Kidney (tissue), 14 donors: ENCODE measurements around the gene PCBP2. TPM values are rescaled to one million over a fixed set of nuclear protein-coding genes. Genes with fewer than 3 reads are reported as not detected.

Source experiments
- DNase-seq, 5 donors: peaks; one replicate each; pipeline ENCODE4 v3.0.0-alpha.2; 2013 to 2020
- FAIRE-seq: peaks from 2 replicates; lab custom pipeline; 2012; peaks lifted over from hg19 to GRCh38; lab: Jason Lieb, UNC
- H3K27ac ChIP-seq, 2 donors: one replicate each; pipeline ENCODE4 v1.7.0; 2013; ENCODE audit warnings: low read depth in 2 of 2, low read length in 2 of 2, inconsistent platforms in 1 of 2
- H3K27me3 ChIP-seq: one replicate; pipeline ENCODE4 v1.7.1; 2013; ENCODE audit warnings: low read length, inconsistent platforms; ENCODE audit not compliant: control insufficient read depth, insufficient read depth
- H3K36me3 ChIP-seq, 3 donors: one replicate each; pipeline versions ENCODE4 v1.7.0 to v1.7.1; 2013; ENCODE audit warnings: low read length in 3 of 3, control low read depth in 1 of 3, inconsistent platforms in 1 of 3; ENCODE audit not compliant: insufficient read depth in 3 of 3, control insufficient read depth in 2 of 3
- H3K4me1 ChIP-seq, 3 donors: one replicate each; pipeline versions ENCODE4 v1.7.0 to v1.7.1; 2013; ENCODE audit warnings: low read length in 3 of 3, inconsistent platforms in 1 of 3, low read depth in 1 of 3; ENCODE audit not compliant: control insufficient read depth in 2 of 3, insufficient read depth in 2 of 3
- H3K4me3 ChIP-seq, 3 donors: one replicate each; pipeline versions ENCODE4 v1.7.0 to v1.8.1; 2013; ENCODE audit warnings: low read length in 3 of 3, control low read depth in 1 of 3, inconsistent platforms in 1 of 3
- H3K9ac ChIP-seq, 3 donors: one replicate each; pipeline versions ENCODE4 v1.7.0 to v1.7.1; 2013; ENCODE audit warnings: low read length in 3 of 3, control low read depth in 1 of 3, inconsistent platforms in 1 of 3
- H3K9me3 ChIP-seq, 3 donors: one replicate each; pipeline versions ENCODE4 v1.7.0 to v1.7.1; 2013; ENCODE audit warnings: low read length in 3 of 3, control low read depth in 1 of 3, inconsistent platforms in 1 of 3; ENCODE audit not compliant: control insufficient read depth in 2 of 3, insufficient read depth in 1 of 3
- intact Hi-C: fragments of 100-400 bp; cut with DNase I; formaldehyde crosslinking; loops from one replicate; pipeline ENCODE4 v1.11.1; 2022
- polyA plus RNA-seq: library from polyadenylated mRNA; stranded (reverse); fragments of 350-450 nt; fragmentation: Illumina TruSeq; extraction: RNeasy Lipid Tissue Mini Kit (QIAGEN cat#74804); gene quantifications from one replicate; pipeline ENCODE4 v1.2.3, GENCODE V29; 2014; ENCODE audit warnings: low read depth, low replicate concordance; ENCODE audit not compliant: insufficient read depth
- total RNA-seq: library from RNA; stranded (reverse); fragmentation: NEBNext Ultra II Directional; extraction: Animal tissue kit (Norgen Biotek cat#: 25700); gene quantifications from one replicate; pipeline ENCODE4 v1.2.1, GENCODE V29; 2021
- TF ChIP-seq, protein P1 (sequence below): IDR thresholded peaks from 3 replicates; pipeline ENCODE4 v1.5.1; 2012; ENCODE audit warnings: mild to moderate bottlenecking, moderate library complexity, borderline replicate concordance; ENCODE audit not compliant: insufficient read depth; ENCODE audit errors: extremely low read depth
- donor health status: control.
- donor health status: control.
- donor health status: control.
- donor health status: control.
- donor health status: control.
- donor health status: DM: yes; HTN: yes; CAD: no.
- donor health status: Normal renal cell carcinoma (clear cell type).

The PCBP2 gene
- total and polyA plus RNA-seq, 2 donors from 2014 or later = 597 to 732 TPM

- FAIRE-seq (no peak), DNase-seq (peak; percentile 90 to 94 (median 92))
- Histone ChIP-seq H3K4me3 (no peak overlapping the region), H3K9me3 (no peaks in the 10 kb centered on the region), H3K27me3 (no peaks in the 10 kb centered on the region), H3K9ac (no peak overlapping the region), H3K36me3 (peaks cover 4 to 29% (median 26%) of the 10 kb centered on the region in 3 donors), H3K4me1 (peaks cover 0 to 3% (median 0%) of the 10 kb centered on the region in 3 donors), H3K27ac (no peak overlapping the region)
- intact Hi-C loops = no loop called here
- TF ChIP-seq, protein P1, sequence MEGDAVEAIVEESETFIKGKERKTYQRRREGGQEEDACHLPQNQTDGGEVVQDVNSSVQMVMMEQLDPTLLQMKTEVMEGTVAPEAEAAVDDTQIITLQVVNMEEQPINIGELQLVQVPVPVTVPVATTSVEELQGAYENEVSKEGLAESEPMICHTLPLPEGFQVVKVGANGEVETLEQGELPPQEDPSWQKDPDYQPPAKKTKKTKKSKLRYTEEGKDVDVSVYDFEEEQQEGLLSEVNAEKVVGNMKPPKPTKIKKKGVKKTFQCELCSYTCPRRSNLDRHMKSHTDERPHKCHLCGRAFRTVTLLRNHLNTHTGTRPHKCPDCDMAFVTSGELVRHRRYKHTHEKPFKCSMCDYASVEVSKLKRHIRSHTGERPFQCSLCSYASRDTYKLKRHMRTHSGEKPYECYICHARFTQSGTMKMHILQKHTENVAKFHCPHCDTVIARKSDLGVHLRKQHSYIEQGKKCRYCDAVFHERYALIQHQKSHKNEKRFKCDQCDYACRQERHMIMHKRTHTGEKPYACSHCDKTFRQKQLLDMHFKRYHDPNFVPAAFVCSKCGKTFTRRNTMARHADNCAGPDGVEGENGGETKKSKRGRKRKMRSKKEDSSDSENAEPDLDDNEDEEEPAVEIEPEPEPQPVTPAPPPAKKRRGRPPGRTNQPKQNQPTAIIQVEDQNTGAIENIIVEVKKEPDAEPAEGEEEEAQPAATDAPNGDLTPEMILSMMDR = peak; percentile 98
Observed at GRCh38 chr12:53508534-53509170, 56.8 kb downstream of the PCBP2 start.

GRCh38 chr12:53510181-53510812 is 58.4 kb downstream of the PCBP2 start:
- peaks cover 9 to 37% (median 37%) of the 10 kb centered on the region in 3 donors for H3K36me3 ChIP-seq
- DNase-seq = no peak
- no peak overlapping the region for H3K27ac ChIP-seq
- no peak for FAIRE-seq
- H3K9ac ChIP-seq = no peak overlapping the region
- no peaks in the 10 kb centered on the region for H3K27me3 ChIP-seq
- H3K4me1 ChIP-seq = peaks cover 0 to 3% (median 0%) of the 10 kb centered on the region in 3 donors
- no peaks in the 10 kb centered on the region for H3K9me3 ChIP-seq
- no peak overlapping the region for H3K4me3 ChIP-seq
- intact Hi-C loops = loop anchor here (10.0 kb wide), 1 partner anchor 175 kb away; the partner anchor contains the start of gene SP7
- TF ChIP-seq, protein P1 = no peak

DNA sequence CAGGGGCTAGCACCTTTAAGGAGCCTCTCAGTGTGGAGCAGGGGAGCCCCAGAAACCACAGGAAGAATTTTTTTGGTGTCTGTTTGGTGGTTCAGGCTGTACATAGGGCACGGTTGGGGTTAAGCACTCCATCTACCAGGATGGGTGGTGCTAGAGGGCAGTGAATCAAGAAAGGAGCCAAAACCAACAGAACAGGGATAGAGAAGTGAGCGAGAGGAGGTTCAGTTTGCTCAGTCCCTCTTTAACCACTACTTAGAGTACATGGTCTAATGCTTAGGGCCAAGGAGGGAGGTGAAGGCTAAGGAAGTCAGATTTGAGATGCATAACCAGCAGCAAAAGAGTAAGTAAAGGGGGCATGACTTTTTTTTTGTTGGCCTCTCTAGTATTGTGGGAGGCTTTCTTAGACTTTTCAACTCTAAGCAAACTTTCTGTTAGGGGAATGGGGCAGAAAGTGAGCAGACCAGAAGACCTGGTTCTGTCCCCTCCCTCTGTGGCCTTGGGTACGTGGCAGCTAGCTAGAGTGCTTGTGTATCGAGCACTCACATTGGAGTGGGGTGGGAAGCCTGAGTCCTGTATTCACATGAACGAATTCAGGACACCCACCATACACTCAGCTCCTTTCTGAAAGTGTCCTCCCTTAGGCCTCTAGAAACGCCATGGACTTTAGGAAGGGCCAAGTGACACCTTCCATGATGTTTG is 62.0 kb downstream of the PCBP2 start:
- TF ChIP-seq, protein P1 = no peak
- DNase-seq = no peak
- no peak overlapping the region for H3K9ac ChIP-seq
- H3K4me3 ChIP-seq = no peak overlapping the region
- H3K9me3 ChIP-seq = no peaks in the 10 kb centered on the region
- intact Hi-C loops = loop anchor here (10.0 kb wide), 1 partner anchor 179 kb away; the partner anchor contains the start of gene SP7
- peaks cover 11 to 45% (median 43%) of the 10 kb centered on the region in 3 donors for H3K36me3 ChIP-seq
- no peak for FAIRE-seq
- H3K27ac ChIP-seq = no peak overlapping the region
- peaks cover 0 to under 1% (median 0%) of the 10 kb centered on the region in 3 donors for H3K4me1 ChIP-seq
- H3K27me3 ChIP-seq = no peaks in the 10 kb centered on the region
